Measurements from ENCODE around the gene TAS1R3. TPM values are rescaled to one million over a fixed set of nuclear protein-coding genes. Genes with fewer than 3 reads are reported as not detected.

Gene TAS1R3
- total RNA-seq, 1 donor from 2014 or later = 0.93 TPM

DNA sequence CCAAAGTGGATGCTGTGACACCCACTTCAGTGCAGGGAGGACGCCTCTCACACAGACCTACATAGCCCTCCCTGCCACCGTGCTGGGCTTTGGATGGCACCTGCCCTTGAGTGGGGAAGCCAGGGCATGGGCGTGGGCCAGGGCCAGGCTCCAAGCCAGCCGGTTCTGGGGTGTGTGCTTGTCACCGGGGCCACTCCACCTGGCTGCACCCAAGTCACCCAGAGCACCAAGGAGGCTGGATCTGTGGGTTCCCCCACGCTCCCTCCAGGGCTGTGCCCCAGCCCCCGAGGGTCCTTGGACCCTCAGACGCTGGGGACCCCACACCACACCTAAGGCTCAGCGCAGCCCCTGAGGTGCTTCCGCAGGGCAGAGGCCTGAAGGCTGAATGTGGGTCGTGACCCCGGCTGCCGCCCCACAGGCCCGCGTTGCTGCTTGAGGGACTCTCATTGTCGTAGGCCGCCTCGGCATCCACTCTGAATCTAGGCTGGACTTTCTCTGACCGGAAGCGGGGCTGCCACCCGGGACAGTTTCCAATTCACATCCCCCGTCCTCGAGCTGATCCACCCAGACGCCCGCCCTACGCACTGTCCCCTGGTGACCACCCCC, 25.8 kb downstream of the TAS1R3 start:
- TF ChIP-seq, protein P1, sequence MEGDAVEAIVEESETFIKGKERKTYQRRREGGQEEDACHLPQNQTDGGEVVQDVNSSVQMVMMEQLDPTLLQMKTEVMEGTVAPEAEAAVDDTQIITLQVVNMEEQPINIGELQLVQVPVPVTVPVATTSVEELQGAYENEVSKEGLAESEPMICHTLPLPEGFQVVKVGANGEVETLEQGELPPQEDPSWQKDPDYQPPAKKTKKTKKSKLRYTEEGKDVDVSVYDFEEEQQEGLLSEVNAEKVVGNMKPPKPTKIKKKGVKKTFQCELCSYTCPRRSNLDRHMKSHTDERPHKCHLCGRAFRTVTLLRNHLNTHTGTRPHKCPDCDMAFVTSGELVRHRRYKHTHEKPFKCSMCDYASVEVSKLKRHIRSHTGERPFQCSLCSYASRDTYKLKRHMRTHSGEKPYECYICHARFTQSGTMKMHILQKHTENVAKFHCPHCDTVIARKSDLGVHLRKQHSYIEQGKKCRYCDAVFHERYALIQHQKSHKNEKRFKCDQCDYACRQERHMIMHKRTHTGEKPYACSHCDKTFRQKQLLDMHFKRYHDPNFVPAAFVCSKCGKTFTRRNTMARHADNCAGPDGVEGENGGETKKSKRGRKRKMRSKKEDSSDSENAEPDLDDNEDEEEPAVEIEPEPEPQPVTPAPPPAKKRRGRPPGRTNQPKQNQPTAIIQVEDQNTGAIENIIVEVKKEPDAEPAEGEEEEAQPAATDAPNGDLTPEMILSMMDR (IDR thresholded peaks at IDR 0.05; ENCODE audit: borderline replicate concordance) = no peak
- intact Hi-C loops (cut with micrococcal nuclease) = no loop called here
- Histone ChIP-seq H3K4me3 (peak overlapping the region; percentile 69), H3K27me3 (ENCODE audit: low read depth) (peaks cover 88% of the 10 kb centered on the region), H3K36me3 (no peaks in the 10 kb centered on the region), H3K9me3 (replicated peaks) (no peaks in the 10 kb centered on the region), H3K27ac (replicated peaks) (peak overlapping the region; percentile 84), H3K4me1 (peaks cover 77% of the 10 kb centered on the region)
- no peak for DNase-seq

DNA sequence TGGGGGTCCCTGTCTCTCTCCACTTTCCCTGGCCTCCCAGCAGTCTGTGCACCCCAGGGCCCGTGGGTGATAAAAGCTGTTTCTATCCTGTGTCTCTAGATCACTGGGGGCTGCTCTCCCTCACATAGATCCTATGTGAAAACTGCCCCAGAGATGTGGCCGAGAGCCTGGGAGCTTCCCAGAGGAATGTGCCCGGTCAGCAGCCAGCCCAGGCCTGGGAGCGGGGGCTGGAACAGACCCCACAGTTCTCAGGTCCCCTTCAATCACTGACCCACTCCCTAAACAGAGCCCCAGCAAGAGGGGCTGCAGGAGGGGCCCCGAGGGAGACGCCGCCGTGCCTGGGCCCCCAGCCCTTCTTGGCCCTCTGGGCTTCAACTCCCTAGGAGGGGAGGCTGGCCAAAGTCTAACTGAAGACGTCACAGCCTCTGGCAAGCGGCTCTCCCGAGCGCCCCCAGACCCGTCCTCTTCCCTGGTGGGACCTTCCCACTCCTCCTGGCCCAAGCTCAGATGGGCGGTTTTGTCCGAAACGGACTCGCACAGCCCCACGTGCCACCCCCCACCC, 26.9 kb downstream of the TAS1R3 start:
- Histone ChIP-seq H3K27me3 (ENCODE audit: low read depth) (peaks cover 82% of the 10 kb centered on the region), H3K4me1 (peaks cover 73% of the 10 kb centered on the region), H3K4me3 (peak overlapping the region; percentile 69), H3K36me3 (no peaks in the 10 kb centered on the region), H3K9me3 (replicated peaks) (no peaks in the 10 kb centered on the region), H3K27ac (replicated peaks) (peak overlapping the region; percentile 84)
- TF ChIP-seq, protein P1 (IDR thresholded peaks at IDR 0.05; ENCODE audit: borderline replicate concordance) = no peak
- DNase-seq = no peak
- intact Hi-C loops (cut with micrococcal nuclease) = no loop called here

DNA sequence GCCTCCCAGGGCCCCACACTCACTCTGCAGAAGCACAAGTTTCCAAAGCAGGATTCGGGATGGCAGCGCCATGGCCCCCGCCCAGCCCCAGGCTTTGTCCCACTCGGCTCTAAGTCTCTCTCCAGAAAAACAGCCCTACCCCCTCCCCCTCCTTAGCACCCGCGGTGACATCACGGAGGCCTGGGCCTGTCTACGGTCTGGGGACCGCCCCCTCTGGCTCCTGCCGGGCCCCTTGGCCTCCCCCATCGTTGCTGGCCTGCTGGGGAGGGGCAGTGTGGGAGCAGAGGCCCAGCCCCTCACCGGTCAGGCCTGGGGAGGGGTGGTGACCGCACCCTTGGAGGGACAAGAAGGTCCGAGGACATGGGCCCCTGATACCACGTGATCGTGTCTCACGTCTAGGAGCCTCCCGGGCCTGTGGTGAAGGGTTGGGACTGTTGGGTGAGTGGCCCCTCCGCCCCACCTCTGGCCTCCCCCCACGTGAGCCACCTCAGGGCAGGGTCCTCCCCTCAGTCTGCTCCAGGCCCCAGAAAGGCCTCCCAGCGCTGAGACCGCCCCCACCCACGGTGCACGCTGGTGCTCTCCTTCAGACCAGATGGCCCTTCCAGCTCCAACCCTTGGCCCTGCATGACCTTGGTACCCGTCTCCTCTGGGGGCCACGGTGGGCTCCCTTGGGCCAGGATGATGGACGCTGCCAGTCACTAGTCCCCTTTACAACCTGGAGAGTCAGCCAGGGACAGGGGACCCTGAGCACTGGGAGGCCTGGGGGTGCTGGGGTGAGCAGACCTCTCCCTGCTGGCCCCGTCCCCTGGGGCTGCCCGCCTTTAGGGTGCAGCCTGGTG, 27.6 kb downstream of the TAS1R3 start, which contains the start of gene MXRA8:
MXRA8 (minus strand) TSS at position 123 of the 839 bp plus-strand sequence; CDS start at position 72, 51 bp downstream.
- H3K36me3 ChIP-seq = no peaks in the 10 kb centered on the region
- H3K4me3 ChIP-seq = peak within 1 kb of the TSS; percentile 69
- intact Hi-C loops (cut with micrococcal nuclease) = no loop called here
- H3K4me1 ChIP-seq = peaks cover 66% of the 10 kb centered on the region
- H3K9me3 ChIP-seq (replicated peaks) = no peaks in the 10 kb centered on the region
- peak within 1 kb of the TSS; percentile 84 for H3K27ac ChIP-seq (replicated peaks)
- TF ChIP-seq, protein P1 (IDR thresholded peaks at IDR 0.05; ENCODE audit: borderline replicate concordance) = no peak
- DNase-seq = peak; percentile 80
- peaks cover 75% of the 10 kb centered on the region for H3K27me3 ChIP-seq (ENCODE audit: low read depth)

DNA sequence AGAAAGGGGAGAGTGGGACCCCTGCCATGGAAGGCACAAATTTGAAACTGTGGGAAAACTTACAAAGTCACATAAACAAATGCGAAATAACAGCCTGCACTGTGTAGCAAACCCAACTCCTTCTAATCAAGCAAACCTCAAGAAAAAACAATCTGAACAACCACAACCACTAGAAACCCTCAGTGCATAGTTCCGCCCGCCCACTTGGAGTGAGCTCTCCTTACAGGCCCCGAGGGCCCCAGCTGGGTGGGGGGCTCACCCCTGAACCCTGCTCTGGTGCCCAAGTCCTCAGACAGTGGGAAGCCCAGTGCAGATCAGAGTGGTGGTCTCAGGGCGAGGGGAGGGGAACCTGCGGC, 28.2 kb downstream of the TAS1R3 start:
- Histone ChIP-seq H3K36me3 (no peaks in the 10 kb centered on the region), H3K9me3 (replicated peaks) (no peaks in the 10 kb centered on the region), H3K27me3 (ENCODE audit: low read depth) (peaks cover 69% of the 10 kb centered on the region), H3K27ac (replicated peaks) (peak overlapping the region; percentile 84), H3K4me1 (peaks cover 59% of the 10 kb centered on the region), H3K4me3 (peak overlapping the region; percentile 69)
- TF ChIP-seq, protein P1 (IDR thresholded peaks at IDR 0.05; ENCODE audit: borderline replicate concordance) = no peak
- peak; percentile 35 for DNase-seq
- intact Hi-C loops (cut with micrococcal nuclease) = no loop called here

DNA sequence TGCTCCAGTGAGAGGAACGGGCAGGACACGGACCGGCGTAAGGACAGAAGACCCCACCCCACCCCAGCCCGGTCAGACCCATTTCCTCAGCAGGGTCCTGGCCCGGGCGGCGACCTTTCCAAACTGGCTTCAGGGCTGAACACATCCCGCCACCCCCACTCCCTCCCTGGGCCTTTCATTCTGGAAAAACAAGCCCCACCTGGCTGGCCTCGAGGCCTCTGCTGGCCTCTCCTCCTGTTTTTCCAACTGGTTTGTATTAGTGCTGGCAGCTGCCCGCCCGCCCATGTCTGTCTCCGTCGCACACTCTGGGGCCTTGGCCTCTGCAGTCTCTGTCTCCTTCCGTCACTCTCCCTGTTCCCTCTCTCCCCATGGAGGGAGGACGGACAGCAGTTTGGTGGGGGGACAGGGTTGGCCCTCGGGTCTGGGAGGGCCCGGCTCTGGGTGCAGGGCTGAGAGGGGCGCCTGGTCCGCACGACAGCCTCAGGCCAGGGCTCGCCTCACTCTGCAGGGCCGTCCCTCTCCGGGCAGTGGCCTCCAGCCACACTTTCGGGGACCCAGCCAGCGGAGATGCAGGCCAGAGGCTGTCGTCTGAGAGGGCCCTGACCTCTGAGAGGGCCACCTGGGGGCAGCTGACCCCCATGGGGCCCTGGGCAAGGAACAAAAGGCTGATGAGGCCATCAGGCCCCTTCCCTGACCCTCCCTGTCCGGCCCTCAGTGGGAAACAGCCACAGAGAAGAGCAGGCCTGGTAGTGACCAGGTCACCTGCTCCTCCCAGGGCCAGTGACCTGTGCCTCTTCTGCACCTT, 28.8 kb downstream of the TAS1R3 start:
- Histone ChIP-seq H3K36me3 (no peaks in the 10 kb centered on the region), H3K27ac (replicated peaks) (peak overlapping the region; percentile 84), H3K4me3 (peak overlapping the region; percentile 69), H3K27me3 (ENCODE audit: low read depth) (peaks cover 63% of the 10 kb centered on the region), H3K9me3 (replicated peaks) (no peaks in the 10 kb centered on the region), H3K4me1 (peaks cover 53% of the 10 kb centered on the region)
- TF ChIP-seq, protein P1 (IDR thresholded peaks at IDR 0.05; ENCODE audit: borderline replicate concordance) = no peak
- intact Hi-C loops (cut with micrococcal nuclease) = no loop called here
- peak; percentile 60 for DNase-seq
